ENCODE measurements around the gene PARD3B. TPM values are rescaled to one million over a fixed set of nuclear protein-coding genes. Genes with fewer than 3 reads are reported as not detected.

The PARD3B gene
- 3.3 TPM for polyA plus RNA-seq (2013, experiment 1 of 2; ENCODE audit: insufficient read length)
- polyA plus RNA-seq (2013, experiment 2 of 2; ENCODE audit: insufficient read length): 3.1 TPM

- DNase-seq: peak; percentile 64
Observed at GRCh38 chr2:204544961-204545860, at the start of gene PARD3B. Gene PARD3B, plus strand, starts transcription at chr2:204545475. Its CDS starts 525 bp downstream, at chr2:204546000.

- DNase-seq: no peak
Observed at GRCh38 chr2:204496779-204497178, 48.5 kb upstream of the PARD3B start.

- no peak for DNase-seq
Observed at GRCh38 chr2:204497855-204498254, 47.4 kb upstream of the PARD3B start.

GRCh38 chr2:204498291-204498690 lies 47.0 kb upstream of the PARD3B start:
- no peak for DNase-seq

DNA sequence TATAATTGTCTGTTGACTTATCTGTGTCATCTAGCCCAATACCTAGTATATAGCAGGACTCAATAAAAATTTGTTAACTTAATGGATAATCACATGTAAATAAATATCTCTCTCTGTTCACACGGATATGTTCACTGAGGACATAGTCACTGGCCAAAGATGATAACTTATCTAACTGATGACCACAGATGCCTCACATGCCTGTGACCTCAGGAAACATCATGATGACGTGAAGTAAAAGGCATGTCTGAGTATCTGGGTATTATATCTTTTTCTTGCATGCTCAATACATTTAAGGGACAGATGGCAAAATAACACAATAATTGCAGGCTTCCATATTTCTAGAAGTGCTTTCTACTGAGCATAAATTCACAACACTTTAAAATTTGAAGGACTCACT lies 41.4 kb upstream of the PARD3B start:
- DNase-seq: no peak

GRCh38 chr2:204504594-204504993 lies 40.7 kb upstream of the PARD3B start:
- no peak for DNase-seq

GRCh38 chr2:204505488-204505887 lies 39.8 kb upstream of the PARD3B start:
- DNase-seq: no peak

DNA sequence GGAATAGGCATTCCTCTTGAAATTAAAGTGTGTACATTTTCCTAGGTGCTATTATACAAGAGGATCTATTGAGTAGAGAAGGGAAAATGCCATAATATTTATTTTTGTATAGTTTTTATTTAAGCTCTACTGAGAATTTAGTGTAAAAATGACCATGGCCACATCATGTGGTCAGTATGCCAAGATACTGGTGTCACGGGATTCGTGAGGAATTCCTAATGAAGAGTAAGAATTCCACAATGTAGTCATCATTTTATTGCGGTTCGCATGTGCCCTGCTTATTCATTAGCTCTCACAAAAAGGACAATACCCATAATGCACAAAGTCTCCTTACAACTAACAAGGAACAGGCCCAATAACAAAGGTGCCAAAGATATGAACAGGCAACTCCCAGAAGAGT lies 39.3 kb upstream of the PARD3B start:
- peak; percentile 32 for DNase-seq

DNA sequence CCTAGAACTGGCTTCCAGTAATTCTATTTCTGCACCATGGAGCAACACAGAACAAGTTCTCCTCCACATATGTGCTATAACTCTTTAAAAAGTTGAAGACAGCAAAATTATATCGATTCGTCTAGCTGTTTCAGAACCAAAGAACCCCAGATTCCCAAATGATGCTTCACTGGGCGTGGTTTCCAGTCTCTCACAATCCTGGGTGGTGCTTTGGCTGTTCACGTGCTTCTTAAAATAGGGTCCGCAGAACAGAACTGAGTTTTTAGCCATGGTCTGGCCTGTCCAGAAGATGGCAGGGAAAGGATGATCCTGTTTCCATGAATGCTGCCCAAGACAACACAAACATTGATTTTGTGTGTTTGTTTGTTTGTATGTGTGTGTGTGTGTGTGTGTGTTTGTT lies 37.6 kb upstream of the PARD3B start:
- no peak for DNase-seq

- DNase-seq: no peak
Observed at GRCh38 chr2:204510709-204511420, 34.4 kb upstream of the PARD3B start.

DNA sequence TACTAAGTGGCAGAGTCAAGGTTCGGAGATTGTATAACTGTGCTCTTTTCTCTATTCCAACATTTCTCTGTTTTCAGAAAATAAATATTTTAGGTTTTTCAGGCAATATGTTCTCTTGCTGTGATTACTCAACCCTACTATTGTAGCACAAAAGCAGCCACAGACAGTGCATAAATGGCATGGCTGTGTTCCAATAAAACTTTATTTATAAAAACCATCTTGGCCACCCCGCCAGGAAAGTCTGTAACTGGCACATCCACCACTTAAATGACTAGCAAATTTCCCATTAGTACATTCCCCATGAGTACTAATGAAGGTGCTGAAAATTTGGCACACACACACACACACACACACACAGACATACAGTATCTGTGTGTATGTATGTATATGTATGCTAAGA lies 30.8 kb upstream of the PARD3B start:
- DNase-seq: no peak

DNA sequence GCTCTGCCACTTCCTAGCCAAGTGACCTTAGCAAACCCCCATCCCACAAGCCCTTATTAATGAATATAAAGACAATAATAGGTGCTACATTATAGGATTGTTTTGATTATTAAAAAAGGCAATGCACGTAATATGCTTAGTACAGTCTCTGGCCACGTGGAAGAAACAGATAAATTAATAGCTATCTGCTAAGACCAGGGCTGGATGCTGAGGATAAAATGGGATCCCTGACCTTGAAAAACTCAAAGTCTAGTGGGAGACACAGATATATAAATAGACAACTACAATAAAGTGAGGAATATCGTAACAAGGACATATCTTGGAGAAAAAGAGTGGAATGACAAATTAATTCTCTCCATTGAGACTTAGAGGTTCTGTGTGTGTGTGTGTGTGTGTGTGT lies 29.9 kb upstream of the PARD3B start:
- no peak for DNase-seq

- DNase-seq: no peak
Observed at GRCh38 chr2:204517154-204517553, 28.1 kb upstream of the PARD3B start.

DNA sequence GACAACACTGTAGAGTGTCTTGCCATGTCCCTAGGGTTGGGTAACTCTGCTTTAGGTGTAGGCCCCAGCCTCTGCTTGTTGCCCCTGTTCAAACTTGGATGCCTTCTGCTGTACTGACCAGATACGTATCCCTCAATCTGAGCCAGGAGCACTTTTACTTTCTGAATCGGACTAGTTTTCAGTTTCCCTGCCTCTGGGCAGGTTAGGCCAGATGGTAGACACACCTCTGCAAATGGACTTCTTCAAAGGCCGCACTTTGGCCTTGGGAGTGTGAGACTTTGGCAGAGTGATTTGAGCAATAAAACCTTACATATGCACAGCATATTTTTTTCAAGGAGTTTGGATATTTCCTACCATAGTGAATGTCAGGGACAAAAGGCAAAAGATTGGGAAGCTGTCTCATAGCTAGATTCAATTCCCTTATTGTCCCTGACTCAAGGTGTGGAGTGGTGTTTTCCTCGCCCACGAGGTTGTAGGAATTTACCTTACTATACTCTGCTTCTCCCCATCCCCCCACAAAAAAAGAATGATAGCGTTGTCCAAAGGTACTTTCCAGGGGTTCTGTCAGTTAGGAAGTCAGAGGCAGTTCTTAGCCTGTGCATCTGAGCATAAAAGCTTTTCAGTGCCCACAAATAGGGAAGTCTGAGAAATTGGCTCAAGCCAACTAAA lies 15.3 kb upstream of the PARD3B start:
- DNase-seq: no peak

DNA sequence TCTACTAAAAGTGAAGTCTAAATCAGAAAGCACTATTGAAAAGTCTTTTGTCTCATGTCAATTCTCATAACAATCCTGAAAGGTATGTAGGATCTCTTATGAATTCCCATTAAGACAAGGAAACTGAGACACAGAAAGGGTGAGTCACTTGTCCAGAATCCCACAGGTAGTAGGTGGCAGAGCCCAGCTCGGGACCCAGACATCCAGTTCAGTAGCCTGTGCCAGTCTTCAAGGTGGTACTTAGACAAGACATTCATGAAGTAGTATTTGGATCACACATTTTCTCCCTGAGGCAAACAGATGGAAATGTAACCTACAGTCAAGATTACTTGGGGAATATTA lies 14.8 kb upstream of the PARD3B start:
- no peak for DNase-seq

DNA sequence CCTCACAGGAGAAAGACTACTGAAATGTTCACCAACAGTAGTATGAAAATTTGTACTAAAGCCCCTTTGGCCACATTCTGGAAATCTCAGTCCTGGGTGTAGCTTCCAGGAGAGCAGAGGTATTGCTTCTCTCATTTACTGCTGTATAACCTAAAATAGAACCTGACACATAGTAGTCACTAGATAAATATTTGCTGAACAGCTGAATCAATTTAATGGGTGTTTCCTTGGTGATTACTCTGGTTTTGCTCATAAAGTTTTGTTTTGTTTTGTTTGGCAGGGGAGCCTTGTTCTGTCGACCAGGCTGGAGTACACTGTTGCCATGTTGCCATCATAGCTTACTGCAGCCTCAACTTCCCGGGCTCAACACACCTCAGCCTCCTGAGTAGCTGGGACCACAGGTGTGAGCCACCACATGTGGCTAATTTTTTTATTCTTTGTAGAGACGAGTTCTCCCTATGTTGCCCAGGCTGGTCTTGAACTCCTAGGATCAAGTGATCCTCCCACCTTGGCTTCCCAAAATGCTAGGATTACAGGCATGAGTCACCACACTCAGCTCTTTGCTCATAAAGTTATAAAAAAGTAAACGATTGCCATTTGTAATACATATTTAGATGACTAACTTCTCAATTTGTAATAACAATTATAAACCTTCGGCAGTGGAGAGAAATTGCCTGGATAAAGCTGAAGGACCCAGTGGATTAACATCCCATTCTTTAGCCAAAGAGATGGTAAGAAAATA lies 11.5 kb upstream of the PARD3B start:
- DNase-seq: no peak

DNA sequence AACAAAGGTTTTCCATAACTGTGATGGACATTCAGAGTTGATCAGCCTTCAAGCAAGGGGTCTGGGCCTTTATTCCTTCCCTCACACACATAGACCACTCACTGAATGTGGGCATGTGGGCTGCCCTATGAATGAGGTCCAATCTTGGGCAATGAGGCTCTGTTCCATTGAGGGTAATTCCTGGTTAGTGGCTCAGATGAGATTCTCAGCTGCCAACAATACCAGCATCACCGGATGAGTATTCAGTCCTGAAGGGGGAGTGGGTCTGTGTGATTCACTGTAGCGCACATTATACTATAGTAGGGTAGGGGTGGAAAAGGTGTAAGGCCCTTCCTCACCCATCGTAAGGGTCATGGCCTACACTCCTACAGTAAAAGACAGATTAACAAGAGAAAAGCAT lies 9.9 kb upstream of the PARD3B start:
- no peak for DNase-seq

DNA sequence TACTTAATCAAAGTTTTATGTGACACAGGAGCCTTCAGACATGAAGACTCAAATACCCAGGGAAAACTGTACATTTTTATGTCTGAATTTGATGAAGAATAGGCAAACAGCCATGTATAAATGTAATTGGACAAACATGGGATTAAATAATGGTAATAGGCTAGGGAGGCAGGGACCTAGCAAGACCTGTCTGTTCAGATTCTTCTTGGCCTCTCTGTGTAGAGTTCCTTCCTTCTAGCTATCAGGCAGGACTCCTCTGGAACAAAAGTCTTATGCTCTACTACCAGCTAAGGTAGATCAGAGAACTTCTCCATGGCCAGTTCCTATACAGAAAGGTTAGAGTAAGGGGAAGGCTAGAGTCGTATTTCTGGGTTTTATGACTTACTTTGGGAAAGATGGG lies 9.5 kb upstream of the PARD3B start:
- DNase-seq: no peak

GRCh38 chr2:204538182-204539018 lies 6.9 kb upstream of the PARD3B start:
- peak; percentile 74 for DNase-seq

DNA sequence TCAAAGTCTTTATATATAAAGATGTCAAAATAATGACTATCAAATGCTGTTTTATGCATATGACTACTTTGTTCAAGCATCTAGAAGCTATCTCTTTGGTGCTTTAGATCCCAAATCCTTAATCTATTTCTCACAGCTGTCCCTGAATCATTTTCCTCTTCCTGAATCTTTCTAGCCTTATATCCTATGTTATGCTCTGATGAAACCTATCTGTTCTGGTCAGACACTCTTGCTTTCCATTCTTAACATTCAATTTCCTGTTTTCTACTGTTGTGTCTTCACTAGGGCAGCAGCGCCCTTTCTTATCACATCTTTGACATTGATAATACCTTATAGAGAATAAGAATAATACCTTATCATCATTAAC lies 6.3 kb upstream of the PARD3B start:
- DNase-seq: no peak

DNA sequence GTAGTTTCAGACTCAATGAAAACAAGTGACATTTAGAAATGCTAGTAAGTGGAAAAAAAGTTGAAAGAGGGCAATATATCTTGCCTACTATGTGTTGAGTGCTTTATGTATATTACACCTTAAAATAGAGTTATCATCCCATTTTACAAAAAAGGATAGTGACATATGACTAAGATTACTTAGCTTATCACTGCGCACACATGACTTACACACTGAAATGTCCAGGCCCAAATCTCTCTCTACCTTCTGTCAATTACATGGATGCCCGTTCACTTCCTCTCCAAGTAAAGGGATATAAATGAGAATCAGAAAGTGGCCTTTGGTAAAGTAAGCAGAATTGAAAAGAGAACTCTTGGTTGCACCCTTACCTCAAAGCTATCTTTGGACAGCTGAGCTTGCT lies 3.6 kb upstream of the PARD3B start:
- no peak for DNase-seq
